ENCODE measurements around the gene SMYD3. TPM values are rescaled to one million over a fixed set of nuclear protein-coding genes. Genes with fewer than 3 reads are reported as not detected.

SMYD3 gene
- total RNA-seq, 1 experiment from 2014 or later: 25.5 TPM

DNA sequence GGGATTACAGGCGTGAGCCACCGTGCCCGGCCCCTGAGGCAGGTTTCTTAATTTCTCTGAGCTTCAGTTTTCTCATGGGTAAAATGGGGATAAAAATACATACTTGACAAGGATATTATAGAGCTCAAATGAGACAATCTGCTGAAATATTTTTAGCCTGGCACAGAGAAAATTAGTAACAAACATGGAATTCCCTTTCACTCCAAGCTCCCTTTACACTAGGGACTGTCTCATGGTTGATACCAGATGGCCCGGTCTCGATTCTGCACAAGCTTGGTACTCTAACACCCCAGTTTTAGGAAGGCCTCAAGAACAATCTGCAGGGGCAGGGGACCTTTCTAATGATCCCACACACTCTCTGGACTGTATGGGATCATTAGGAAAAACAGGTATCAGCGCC lies 671.7 kb downstream of the SMYD3 start:
- H3T11ph ChIP-seq (ENCODE audit: low read length): no peak overlapping the region
- H3K79me2 ChIP-seq (ENCODE audit: insufficient read depth, low read length): no peaks in the 10 kb centered on the region
- no peak overlapping the region for H2BK15ac ChIP-seq (ENCODE audit: low read depth, low read length)
- no peak overlapping the region for H3K27ac Mint-ChIP-seq
- H3K56ac ChIP-seq (ENCODE audit: insufficient read length, low read depth, low read length): no peak overlapping the region
- no peak overlapping the region for H3K23ac ChIP-seq (ENCODE audit: insufficient read length, low read depth, low read length)
- no peak overlapping the region for H4K8ac ChIP-seq (replicated peaks; ENCODE audit: insufficient read length, low read depth, low read length)
- H3K27me3 Mint-ChIP-seq (ENCODE audit: low read depth): no peaks in the 10 kb centered on the region
- no CpG with 5 or more reads among the region's 6 CpGs for WGBS (ENCODE audit: extremely low coverage, insufficient read length, low lambda C conversion rate)
- no peak overlapping the region for H3K4ac ChIP-seq (ENCODE audit: low read depth, low read length)
- no peaks in the 10 kb centered on the region for H3K79me1 ChIP-seq (ENCODE audit: insufficient read depth, low read depth, low read length, poor library complexity, severe bottlenecking)
- peaks cover 7 to 9% of the 10 kb centered on the region in 2 experiments; a peak in 3 of 4 replicates for H3K4me1 Mint-ChIP-seq
- no peak overlapping the region for H2BK5ac ChIP-seq (ENCODE audit: insufficient read length, low read length)
- no peak overlapping the region for H3K27ac ChIP-seq (ENCODE audit: insufficient read length, low read depth, low read length)
- H2BK12ac ChIP-seq (ENCODE audit: insufficient read length, low read depth, low read length): no peak overlapping the region
- no peaks in the 10 kb centered on the region for H3K36me3 Mint-ChIP-seq (ENCODE audit: insufficient read depth in 1 of 3, low read depth in 3 of 3)
- TF ChIP-seq, protein P1, sequence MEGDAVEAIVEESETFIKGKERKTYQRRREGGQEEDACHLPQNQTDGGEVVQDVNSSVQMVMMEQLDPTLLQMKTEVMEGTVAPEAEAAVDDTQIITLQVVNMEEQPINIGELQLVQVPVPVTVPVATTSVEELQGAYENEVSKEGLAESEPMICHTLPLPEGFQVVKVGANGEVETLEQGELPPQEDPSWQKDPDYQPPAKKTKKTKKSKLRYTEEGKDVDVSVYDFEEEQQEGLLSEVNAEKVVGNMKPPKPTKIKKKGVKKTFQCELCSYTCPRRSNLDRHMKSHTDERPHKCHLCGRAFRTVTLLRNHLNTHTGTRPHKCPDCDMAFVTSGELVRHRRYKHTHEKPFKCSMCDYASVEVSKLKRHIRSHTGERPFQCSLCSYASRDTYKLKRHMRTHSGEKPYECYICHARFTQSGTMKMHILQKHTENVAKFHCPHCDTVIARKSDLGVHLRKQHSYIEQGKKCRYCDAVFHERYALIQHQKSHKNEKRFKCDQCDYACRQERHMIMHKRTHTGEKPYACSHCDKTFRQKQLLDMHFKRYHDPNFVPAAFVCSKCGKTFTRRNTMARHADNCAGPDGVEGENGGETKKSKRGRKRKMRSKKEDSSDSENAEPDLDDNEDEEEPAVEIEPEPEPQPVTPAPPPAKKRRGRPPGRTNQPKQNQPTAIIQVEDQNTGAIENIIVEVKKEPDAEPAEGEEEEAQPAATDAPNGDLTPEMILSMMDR (conservative IDR thresholded peaks at IDR 0.05): no peak
- no peak overlapping the region for H4K5ac ChIP-seq (ENCODE audit: insufficient read length, low read depth, low read length)
- H2AK5ac ChIP-seq (ENCODE audit: insufficient read length, low read length): no peak overlapping the region
- no peak overlapping the region for H4K91ac ChIP-seq (ENCODE audit: insufficient read length, low read depth, low read length)
- no peak overlapping the region for H3K4me3 Mint-ChIP-seq
- no peak overlapping the region for H3K14ac ChIP-seq (ENCODE audit: insufficient read depth, low read length)
- no peak overlapping the region for H3K18ac ChIP-seq (ENCODE audit: insufficient read length, low read depth, low read length)
- no peaks in the 10 kb centered on the region for H3K9me3 ChIP-seq (ENCODE audit: control insufficient read depth, low read depth, low read length)
- H3K27me3 ChIP-seq (ENCODE audit: insufficient read depth, low read length): no peaks in the 10 kb centered on the region
- peaks cover 3% of the 10 kb centered on the region; the same call in 1 of the 2 replicates for H3K4me1 ChIP-seq (ENCODE audit: insufficient read depth, low read length)
- H2BK120ac ChIP-seq (ENCODE audit: low read depth, low read length, poor library complexity, severe bottlenecking): no peak overlapping the region
- no peak overlapping the region for H3K9ac ChIP-seq (ENCODE audit: extremely low read depth, insufficient read length, low read length)
- H4K20me1 ChIP-seq (ENCODE audit: control insufficient read depth, insufficient read depth, insufficient read length): no peaks in the 10 kb centered on the region
- no peak for DNase-seq
- no peaks in the 10 kb centered on the region for H3K23me2 ChIP-seq (ENCODE audit: insufficient read length, low read depth, low read length, poor library complexity, severe bottlenecking)
- H2AFZ ChIP-seq (ENCODE audit: low read length): no peak overlapping the region
- H3K4me2 ChIP-seq (ENCODE audit: insufficient read depth, insufficient read length, low read length): no peak overlapping the region
- no peaks in the 10 kb centered on the region for H3K9me3 Mint-ChIP-seq
- H2BK20ac ChIP-seq (ENCODE audit: low read depth, low read length, poor library complexity, severe bottlenecking): no peak overlapping the region

All from H9 (cell line).